HG03108 (cell line): Measurements from ENCODE around the gene CHST4.
A peak's percentile ranks its signal among the peaks of the same experiment; 100 is the strongest.
"Not testable (repeated sequence)": the region's sequence is repeated elsewhere in the genome, so short reads cannot be mapped to it uniquely, and the experiment has no call there.

ENCODE experiments used
- ATAC-seq: cut with Tn5 transposase; IDR thresholded peaks from one replicate; pipeline ENCODE4 v1.9.1; 2021; ENCODE audit warnings: moderate library complexity; ENCODE audit not compliant: unreplicated experiment

Gene CHST4

GRCh38 chr16:71526111-71526631, at the start of gene CHST4:
CHST4 (plus strand) TSS chr16:71526426; CDS start chr16:71536678, 10,252 bp downstream.
- no peak for ATAC-seq

- no peak for ATAC-seq
These were observed 49.6 kb upstream of the CHST4 start for GRCh38 chr16:71476457-71477124.

DNA sequence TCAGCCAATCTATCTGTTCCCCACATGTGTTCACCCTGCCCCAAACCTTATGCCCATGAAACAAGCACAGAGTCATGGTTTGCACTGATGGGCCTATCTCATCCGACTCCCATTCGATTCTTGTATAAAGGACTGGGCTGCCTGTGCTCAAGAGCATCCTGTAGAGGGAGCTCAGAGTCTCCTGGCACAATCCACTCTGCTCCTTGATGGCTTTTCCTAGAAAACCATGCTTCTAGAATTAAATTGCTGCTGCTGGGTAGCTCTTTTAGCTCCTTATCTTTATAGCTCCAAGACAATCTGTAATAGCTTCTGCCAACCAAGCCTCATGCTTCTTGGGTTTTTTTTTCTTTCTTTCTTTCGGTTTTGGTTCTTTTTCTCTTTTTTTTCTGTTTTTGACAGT, 46.8 kb upstream of the CHST4 start:
- no peak for ATAC-seq

DNA sequence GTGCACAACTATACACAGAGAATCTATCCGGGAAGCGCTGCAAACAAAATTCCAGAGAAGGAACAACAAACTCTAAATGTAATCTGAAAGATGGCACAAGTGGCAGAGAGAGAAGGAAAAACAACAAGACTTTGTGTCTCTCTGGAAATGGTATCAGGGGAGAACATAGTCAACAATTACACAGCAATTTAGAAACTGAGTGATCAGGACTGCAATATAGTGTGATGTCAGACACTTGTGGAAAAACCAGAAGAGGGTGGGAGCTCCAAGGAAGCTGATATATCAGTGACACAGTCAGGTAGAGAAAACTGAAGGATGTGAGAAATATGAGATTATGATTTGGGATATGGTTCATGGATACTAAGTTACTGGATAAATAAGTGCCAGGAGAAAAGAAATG, 45.3 kb upstream of the CHST4 start:
- ATAC-seq: no peak

- ATAC-seq: no peak
These were observed 43.7 kb upstream of the CHST4 start for GRCh38 chr16:71482569-71482968.

DNA sequence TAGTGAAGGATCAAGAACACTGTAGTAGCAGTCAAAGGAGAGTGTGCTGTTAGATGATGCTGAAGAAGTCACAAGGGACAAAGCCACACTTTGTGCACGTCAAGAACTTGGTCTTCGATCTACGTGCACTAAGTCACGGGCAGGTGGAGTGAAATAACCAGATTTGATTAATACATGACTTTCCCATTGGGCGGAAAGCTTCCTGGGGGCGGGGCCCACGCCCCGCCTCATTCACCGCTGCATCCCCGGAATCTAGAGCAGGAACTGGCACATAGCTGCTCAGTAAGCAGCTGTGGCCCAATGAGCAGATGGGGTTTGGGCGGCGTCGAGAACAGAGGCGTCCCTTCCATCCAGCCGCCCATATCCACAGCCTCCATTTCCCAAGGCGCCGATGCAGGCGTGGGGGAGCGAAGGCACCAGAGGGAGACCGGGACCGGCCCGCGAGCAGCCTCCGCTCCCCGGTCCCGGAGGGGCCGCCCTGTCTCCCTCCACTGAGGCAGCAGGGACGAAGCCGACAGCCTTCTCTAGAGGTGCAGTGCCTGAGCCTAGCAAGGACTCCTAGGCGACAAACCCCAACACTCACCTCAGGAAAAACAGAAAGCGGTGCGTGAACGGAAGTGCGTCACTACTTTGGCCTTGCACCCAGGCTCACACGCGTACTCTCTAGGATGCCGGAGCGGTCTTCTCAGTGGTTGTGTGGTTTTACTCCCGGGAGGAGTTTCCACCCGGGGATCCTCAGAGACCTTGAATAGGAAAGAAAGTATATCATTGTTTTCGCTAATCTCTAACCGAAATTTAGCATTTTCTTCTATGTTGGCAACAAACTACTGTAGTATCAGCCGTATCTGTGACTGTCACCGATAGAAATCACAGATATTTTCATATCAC, 42.0 kb upstream of the CHST4 start:
- ATAC-seq: peak; percentile 83

- no peak for ATAC-seq
These were observed 37.1 kb upstream of the CHST4 start, which contains the start of gene ZNF19 for GRCh38 chr16:71489122-71489521. ZNF19 (minus strand) TSS chr16:71489324; CDS start chr16:71482114, 7,210 bp downstream.

DNA sequence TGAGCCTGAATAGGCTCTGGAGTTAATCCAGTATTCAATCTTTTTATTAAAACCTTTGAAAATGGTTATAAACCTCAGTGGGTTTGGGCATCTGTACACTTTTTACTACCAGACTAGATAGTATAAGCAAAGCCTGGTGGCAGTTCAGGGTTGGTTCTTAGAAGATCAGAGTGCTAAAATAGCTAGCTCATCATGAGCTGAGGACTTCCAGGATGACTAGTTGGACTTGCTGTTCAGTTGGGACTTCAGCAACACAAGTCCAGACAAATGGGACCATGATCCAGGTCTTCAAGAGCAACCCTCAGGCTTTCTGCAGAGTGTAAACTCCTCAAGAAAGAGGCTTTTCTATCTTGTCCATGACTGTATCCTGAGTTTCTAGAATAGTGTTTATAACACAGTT, 35.9 kb upstream of the CHST4 start:
- no peak for ATAC-seq

- ATAC-seq: no peak
These were observed 35.2 kb upstream of the CHST4 start for GRCh38 chr16:71491054-71491453.

GRCh38 chr16:71492786-71493185, 33.4 kb upstream of the CHST4 start:
- ATAC-seq: no peak

- ATAC-seq: no peak
These were observed 33.0 kb upstream of the CHST4 start for GRCh38 chr16:71493213-71493612.

GRCh38 chr16:71498031-71498430, 28.2 kb upstream of the CHST4 start:
- ATAC-seq: no peak

DNA sequence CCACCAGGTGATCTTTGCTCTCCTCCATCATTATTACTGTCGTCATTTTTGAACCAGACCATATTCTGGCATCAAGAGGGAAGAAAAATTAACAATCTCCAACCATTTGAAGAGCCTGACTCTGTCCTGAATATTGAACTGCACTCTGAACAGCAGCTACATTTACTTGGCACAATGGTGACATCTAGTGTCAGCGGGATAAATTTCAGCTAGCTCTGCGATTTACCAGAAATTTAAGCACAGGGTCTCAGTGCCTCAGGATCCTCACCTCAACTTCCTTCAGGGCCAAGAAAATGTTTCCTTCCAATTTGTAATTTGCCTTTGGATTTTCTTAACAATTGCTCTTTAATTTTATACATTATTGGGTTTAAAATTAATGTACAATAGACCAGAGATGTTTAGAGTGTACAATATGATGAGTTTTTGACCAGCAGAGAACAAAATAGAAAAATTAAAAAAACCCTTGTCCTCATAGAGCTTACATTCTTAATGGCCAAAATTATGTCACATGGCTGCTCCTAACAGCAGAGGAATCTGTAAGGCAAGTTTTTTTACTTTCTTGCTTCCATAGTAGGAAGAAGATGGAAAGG, 26.4 kb upstream of the CHST4 start:
- ATAC-seq: no peak

- no peak for ATAC-seq
These were observed 25.3 kb upstream of the CHST4 start for GRCh38 chr16:71500964-71501363.

- no peak for ATAC-seq
These were observed 24.7 kb upstream of the CHST4 start for GRCh38 chr16:71501547-71501946.

GRCh38 chr16:71504051-71504450, 22.2 kb upstream of the CHST4 start:
- not testable (repeated sequence) for ATAC-seq

DNA sequence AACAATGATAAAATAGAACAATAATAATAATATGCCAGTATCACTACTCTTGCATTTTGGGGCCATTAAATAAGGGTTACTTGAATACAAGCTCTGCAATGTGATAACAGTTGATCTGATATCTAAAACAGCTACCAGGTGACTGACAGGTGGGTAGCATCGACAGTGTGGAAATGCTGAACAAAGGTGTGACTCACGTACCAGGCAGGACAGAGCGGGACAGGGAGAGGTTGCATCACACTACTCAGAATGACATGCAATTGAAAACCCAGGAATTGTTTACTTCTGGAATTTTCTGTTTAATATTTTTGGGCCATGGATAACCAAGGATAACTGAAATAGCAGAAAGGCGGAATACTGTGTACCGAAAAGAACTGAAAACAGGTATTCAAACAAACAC, 21.3 kb upstream of the CHST4 start:
- ATAC-seq: no peak

DNA sequence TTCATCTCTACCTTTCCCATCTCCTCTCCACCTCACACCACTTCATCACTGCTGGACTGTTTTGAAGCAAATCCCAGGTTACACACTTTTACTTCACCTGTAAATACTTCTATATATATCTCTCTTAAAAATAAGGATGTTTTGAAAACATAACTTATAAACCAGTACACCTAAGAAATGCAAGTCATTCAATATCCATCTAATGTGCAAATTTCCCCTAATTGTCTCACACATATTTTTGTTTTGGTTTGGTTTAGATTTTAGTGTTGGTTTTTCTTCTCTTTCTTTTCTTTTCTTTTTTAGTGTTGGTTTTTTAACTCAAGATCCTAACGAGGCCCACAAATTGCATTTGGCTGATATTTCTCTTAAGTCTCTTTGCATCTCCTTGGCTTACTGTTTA, 19.2 kb upstream of the CHST4 start:
- no peak for ATAC-seq

DNA sequence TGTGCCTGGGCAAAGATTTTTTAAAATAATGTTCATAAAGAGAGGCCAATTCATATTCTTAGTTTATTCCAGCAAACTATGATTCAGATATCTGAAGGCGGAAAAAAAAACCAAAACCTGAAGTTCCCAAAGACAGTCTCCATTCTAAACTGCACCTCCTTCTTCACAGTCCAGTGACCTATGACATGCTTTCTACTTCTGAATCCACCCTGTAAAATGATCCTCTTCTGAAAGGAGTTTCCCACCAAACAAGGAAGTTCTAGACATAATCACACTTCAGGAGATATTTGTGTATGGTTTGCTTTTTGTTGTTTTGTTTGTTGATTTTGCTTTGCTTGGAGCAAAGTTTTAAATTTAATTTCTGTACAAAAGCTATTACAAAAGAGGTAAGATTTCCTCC, 12.9 kb upstream of the CHST4 start:
- ATAC-seq: no peak

DNA sequence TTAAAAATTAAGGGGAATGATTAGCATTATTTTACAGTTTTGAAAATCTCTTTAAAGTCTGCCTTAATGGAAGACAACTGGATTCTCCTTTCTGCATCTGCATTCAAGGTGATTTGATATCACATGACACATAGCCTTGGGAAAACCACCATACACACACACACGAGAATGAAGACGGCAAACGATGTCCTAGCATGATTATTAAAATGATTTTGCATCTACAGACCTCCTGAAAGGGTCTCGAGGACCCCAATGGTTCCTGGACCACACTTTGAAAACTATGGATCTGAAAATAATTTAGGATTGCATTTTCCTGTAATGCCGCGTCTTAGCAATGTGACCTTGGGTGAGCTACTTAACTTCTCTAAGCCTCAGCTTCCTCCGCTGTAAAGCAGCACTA, 11.8 kb upstream of the CHST4 start:
- no peak for ATAC-seq

GRCh38 chr16:71515026-71515425, 11.2 kb upstream of the CHST4 start:
- ATAC-seq: no peak

GRCh38 chr16:71520550-71520949, 5.7 kb upstream of the CHST4 start:
- no peak for ATAC-seq
